ENCODE results near the gene PYURF. TPM values are rescaled to one million over a fixed set of nuclear protein-coding genes. Genes with fewer than 3 reads are reported as not detected.

Gene PYURF
- total RNA-seq, 1 experiment from 2014 or later, result 45.3 TPM

GRCh38 chr4:88570001-88570400 lies 46.4 kb upstream of the PYURF start:
- peaks cover 18% of the 10 kb centered on the region for H3K4me1 Mint-ChIP-seq
- DNase-seq (ENCODE audit: low spot score) (no peak), ATAC-seq (peak; percentile 22)
- POLR2A ChIA-PET, result no interaction called here
- H3K36me3 Mint-ChIP-seq, result no peaks in the 10 kb centered on the region
- CTCF ChIA-PET, result no interaction called here
- peaks cover 6% of the 10 kb centered on the region for H3K9me3 Mint-ChIP-seq
- TF ChIP-seq CTCF (IDR thresholded peaks at IDR 0.05), result no peak
- TF ChIP-seq NR2C2 (CRISPR knock-in tag; IDR thresholded peaks at IDR 0.05), result no peak
- no peak for TF ChIP-seq ZMAT4 (CRISPR knock-in tag; IDR thresholded peaks at IDR 0.05)
- TF ChIP-seq ETV6 (CRISPR knock-in tag; IDR thresholded peaks at IDR 0.05), result no peak
- no peak for TF ChIP-seq SMAD4 (CRISPR knock-in tag; IDR thresholded peaks at IDR 0.05)
- peaks cover 2% of the 10 kb centered on the region; the same call in 1 of the 2 replicates for H3K27me3 Mint-ChIP-seq (ENCODE audit: low read depth)
- no peak overlapping the region for H3K4me3 Mint-ChIP-seq
- H3K27ac Mint-ChIP-seq, result peak overlapping the region; percentile 83

- H3K4me1 Mint-ChIP-seq, result peaks cover 6% of the 10 kb centered on the region
- H3K36me3 Mint-ChIP-seq, result no peaks in the 10 kb centered on the region
- H3K27me3 Mint-ChIP-seq (ENCODE audit: low read depth), result peaks cover 2% of the 10 kb centered on the region; the same call in 1 of the 2 replicates
- no peak overlapping the region for H3K4me3 Mint-ChIP-seq
- ATAC-seq, result no peak
- H3K9me3 Mint-ChIP-seq, result peaks cover 6% of the 10 kb centered on the region
- ChIA-PET CTCF (interaction anchor here (1.1 kb wide), 1 partner anchor 105 kb away, joined by 3 read pairs; no protein-coding TSS in a partner anchor), POLR2A (no interaction called here)
- no peak overlapping the region for H3K27ac Mint-ChIP-seq
- DNase-seq (ENCODE audit: low spot score), result no peak
- TF ChIP-seq TEAD1 (CRISPR knock-in tag; IDR thresholded peaks at IDR 0.05), result no peak
- no peak for TF ChIP-seq STAT6 (CRISPR knock-in tag; conservative IDR thresholded peaks at IDR 0.05; ENCODE audit: low read depth)
- TF ChIP-seq AFF4 (CRISPR knock-in tag; IDR thresholded peaks at IDR 0.05; ENCODE audit: borderline replicate concordance), result no peak
- no peak for TF ChIP-seq FOXP1 (CRISPR knock-in tag; IDR thresholded peaks at IDR 0.05; ENCODE audit: borderline replicate concordance)
- TF ChIP-seq GABPB1 (CRISPR knock-in tag; IDR thresholded peaks at IDR 0.05), result no peak
- TF ChIP-seq JUN (CRISPR knock-in tag; IDR thresholded peaks at IDR 0.05), result no peak
- TF ChIP-seq SP1 (CRISPR knock-in tag; conservative IDR thresholded peaks at IDR 0.05), result no peak
- no peak for TF ChIP-seq ZMAT4 (CRISPR knock-in tag; IDR thresholded peaks at IDR 0.05)
- TF ChIP-seq JAZF1 (CRISPR knock-in tag; IDR thresholded peaks at IDR 0.05), result no peak
Observed at GRCh38 chr4:88567591-88567990, 44.0 kb upstream of the PYURF start.

GRCh38 chr4:88549815-88550214 lies 26.2 kb upstream of the PYURF start:
- Mint-ChIP-seq H3K27ac (no peak overlapping the region), H3K36me3 (no peaks in the 10 kb centered on the region; the same call in 1 of the 2 replicates), H3K27me3 (ENCODE audit: low read depth) (no peaks in the 10 kb centered on the region), H3K9me3 (peaks cover 8% of the 10 kb centered on the region), H3K4me1 (no peaks in the 10 kb centered on the region), H3K4me3 (no peak overlapping the region)
- ChIA-PET CTCF (no interaction called here), POLR2A (no interaction called here)
- ATAC-seq (peak; percentile 34; the same call in 1 of the 2 replicates), DNase-seq (ENCODE audit: low spot score) (no peak)
- TF ChIP-seq E2F4 (CRISPR knock-in tag; IDR thresholded peaks at IDR 0.05; ENCODE audit: borderline replicate concordance, low read depth), result no peak
- no peak for TF ChIP-seq ZNF317 (CRISPR knock-in tag; IDR thresholded peaks at IDR 0.05; ENCODE audit: borderline replicate concordance, low read depth)
- TF ChIP-seq ZBTB21 (CRISPR knock-in tag; IDR thresholded peaks at IDR 0.05; ENCODE audit: borderline replicate concordance), result no peak
- TF ChIP-seq ZNF232 (CRISPR knock-in tag; IDR thresholded peaks at IDR 0.05), result no peak
- TF ChIP-seq E2F1 (CRISPR knock-in tag; IDR thresholded peaks at IDR 0.05), result no peak
- TF ChIP-seq ZNF512 (CRISPR knock-in tag; IDR thresholded peaks at IDR 0.05; ENCODE audit: borderline replicate concordance), result no peak

Data from WTC11 (cell line).